Astrocyte of the cerebellum (primary cell): Measurements from ENCODE around the gene MARK1.

Experiments
- DNase-seq: peaks from one replicate; pipeline ENCODE4 v3.0.0-alpha.2; 2011; ENCODE audit warnings: low read depth
- H3K4me3 ChIP-seq: 2 replicates; pipeline ENCODE4 v1.5.1; 2011; ENCODE audit warnings: mild to moderate bottlenecking, low read depth, low read length, moderate library complexity
- in situ Hi-C: cut with HindIII; loops from 2 replicates; pipeline ENCODE4 v1.10.0; 2017; ENCODE audit warnings: low sequenced_read_pairs
- TF ChIP-seq, protein P1 (sequence below): IDR thresholded peaks from 2 replicates; pipeline ENCODE4 v1.5.1; 2012; ENCODE audit warnings: low read length, low read depth, moderate library complexity, mild to moderate bottlenecking; ENCODE audit errors: missing control alignments

Gene MARK1

DNA sequence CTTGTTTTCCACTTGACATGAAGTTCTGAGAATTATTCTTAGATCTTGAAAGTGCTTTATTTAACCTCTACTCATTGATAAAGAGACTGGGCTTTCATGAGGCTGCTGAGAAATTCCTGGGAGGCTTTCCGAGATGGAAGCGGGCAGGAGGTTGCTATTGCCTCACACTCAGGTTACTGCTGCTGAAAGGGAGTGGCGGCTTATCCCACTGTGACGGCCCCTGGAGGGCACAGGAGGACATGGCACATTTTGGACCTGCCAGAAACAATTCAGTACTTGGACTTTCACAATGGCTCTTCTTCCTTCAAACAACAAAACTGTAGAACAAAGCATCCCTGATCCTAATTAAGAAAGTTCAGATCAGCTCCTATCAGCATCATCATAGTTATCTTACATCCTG is 16.2 kb upstream of the MARK1 start:
- TF ChIP-seq, protein P1, sequence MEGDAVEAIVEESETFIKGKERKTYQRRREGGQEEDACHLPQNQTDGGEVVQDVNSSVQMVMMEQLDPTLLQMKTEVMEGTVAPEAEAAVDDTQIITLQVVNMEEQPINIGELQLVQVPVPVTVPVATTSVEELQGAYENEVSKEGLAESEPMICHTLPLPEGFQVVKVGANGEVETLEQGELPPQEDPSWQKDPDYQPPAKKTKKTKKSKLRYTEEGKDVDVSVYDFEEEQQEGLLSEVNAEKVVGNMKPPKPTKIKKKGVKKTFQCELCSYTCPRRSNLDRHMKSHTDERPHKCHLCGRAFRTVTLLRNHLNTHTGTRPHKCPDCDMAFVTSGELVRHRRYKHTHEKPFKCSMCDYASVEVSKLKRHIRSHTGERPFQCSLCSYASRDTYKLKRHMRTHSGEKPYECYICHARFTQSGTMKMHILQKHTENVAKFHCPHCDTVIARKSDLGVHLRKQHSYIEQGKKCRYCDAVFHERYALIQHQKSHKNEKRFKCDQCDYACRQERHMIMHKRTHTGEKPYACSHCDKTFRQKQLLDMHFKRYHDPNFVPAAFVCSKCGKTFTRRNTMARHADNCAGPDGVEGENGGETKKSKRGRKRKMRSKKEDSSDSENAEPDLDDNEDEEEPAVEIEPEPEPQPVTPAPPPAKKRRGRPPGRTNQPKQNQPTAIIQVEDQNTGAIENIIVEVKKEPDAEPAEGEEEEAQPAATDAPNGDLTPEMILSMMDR: peak; percentile 9
- H3K4me3 ChIP-seq: no peak overlapping the region
- in situ Hi-C loops: no loop called here
- no peak for DNase-seq

DNA sequence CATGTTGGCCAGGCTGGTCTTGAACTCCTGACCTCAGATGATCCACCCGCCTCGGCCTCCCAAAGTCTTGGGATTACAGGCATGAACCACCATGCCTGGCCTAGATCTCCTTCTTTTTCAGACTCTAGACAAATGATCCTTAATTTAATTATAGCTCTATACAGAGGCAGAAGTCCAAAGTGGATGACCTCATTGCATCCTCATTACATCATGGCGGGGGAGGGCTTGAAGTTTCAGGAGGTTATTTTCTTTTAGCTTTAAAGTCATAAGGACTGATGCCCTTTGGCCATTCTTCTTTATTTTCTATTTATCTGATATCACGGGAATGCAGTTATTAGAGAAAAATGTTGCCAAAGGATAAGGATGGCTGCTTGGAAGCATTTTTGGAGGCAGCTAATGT is 14.1 kb upstream of the MARK1 start:
- no peak overlapping the region for H3K4me3 ChIP-seq
- in situ Hi-C loops: no loop called here
- no peak for DNase-seq
- TF ChIP-seq, protein P1: no peak

DNA sequence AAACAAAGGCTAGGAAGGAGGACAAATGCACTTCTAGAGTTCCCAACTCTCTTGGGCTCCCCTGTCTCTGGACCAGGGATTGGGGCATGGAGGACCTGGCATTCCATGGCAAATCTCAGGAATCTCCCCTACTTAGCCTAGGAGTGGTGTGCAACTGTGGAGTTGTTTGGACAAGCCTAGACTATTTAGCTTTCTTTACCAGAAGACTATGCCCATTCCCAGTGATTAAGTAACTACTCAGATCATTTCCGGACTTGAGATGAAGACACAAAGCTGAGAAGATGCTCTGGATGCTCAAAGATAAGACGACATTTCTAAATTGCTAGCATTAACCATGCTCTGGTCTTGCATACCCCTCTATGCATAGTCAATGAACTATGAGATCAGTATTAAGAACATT is 13.7 kb upstream of the MARK1 start:
- in situ Hi-C loops: no loop called here
- TF ChIP-seq, protein P1: no peak
- H3K4me3 ChIP-seq: no peak overlapping the region
- DNase-seq: no peak

DNA sequence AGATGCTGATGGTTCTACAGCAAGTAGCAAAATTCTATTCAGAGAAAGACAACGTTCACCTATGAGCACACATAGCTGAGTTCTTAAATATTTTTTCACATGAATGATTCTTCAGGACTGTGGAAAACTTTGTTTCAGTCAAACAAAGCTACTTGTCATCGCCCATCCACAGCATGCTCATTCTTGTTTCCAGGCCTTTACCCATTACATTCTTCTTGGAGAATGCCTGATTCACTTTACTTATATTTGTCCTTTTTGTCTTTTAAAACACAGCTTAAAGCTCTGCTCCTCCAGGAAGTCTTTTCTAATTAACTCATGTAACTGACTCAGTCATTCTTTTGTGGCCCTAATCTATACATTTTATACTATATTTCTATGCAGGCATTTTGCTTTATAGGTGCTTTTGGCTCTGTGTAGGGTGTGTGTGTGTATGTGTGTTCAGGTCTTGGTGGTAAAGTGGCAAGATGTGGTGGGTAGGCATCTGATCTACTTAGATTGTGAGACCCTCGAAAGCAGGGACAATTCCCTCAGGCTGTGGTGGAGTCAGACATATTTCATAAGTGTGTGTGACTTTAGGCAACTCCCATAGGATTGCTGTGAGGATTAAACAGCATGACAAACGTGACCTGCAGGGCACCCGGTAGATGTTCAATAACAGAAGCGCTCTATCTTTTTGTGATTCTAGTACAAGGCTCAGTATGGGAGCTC is 11.8 kb upstream of the MARK1 start:
- H3K4me3 ChIP-seq: no peak overlapping the region
- TF ChIP-seq, protein P1: no peak
- DNase-seq: no peak
- in situ Hi-C loops: no loop called here

DNA sequence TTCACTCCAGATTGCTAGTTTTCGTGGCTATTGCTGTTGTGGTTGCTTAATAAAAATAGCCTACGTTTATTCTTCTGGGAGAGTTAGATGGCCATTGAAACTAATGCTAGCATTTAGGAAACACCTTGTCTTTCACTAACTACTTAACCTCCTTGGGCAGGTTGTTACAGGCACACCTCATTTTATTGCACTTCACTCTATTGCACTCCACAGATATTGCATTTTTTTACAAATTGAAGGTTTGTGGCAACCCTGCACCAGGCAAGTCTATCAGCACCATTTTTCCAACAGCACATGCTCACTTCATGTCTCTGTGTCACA is 11.3 kb upstream of the MARK1 start:
- in situ Hi-C loops: no loop called here
- DNase-seq: no peak
- H3K4me3 ChIP-seq: no peak overlapping the region
- TF ChIP-seq, protein P1: no peak

DNA sequence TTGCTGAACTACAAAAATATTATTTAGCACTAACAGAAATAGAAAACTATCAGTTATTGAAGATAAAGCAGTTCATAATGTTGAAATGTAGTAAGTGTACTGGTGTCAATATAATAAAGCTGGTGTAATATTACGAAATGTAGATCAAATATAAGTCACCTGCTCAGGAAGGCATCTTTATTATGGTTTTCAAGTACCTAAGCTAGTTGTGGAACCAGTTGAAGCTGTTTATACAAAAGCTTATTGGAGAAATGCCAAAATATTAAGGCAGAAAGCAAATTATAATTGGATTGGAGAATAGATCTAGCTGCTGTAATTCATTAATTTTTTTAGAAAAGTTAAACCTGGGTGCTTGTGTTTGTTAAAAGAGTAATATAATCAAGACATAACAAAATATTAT is 6.2 kb upstream of the MARK1 start:
- no peak for DNase-seq
- in situ Hi-C loops: no loop called here
- H3K4me3 ChIP-seq: no peak overlapping the region
- TF ChIP-seq, protein P1: no peak
